Stimulated activated CD8-positive, alpha-beta memory T cell treated with anti-CD3 and anti-CD28 coated beads, Interleukin-12 subunit alpha, Interleukin-12 subunit beta, amount 100 ng/mL, for 4 hours (primary cell): Measurements from ENCODE around the gene USP3.
A peak's percentile ranks its signal among the peaks of the same experiment; 100 is the strongest.

Experiments
- DNase-seq: peaks from one replicate; pipeline ENCODE4 v3.0.0-alpha.2; 2020; ENCODE audit warnings: low read depth

USP3 gene

GRCh38 chr15:63504247-63504978 is at the start of gene USP3:
USP3 (plus strand) TSS chr15:63504593; CDS start chr15:63504740, 147 bp downstream.
- DNase-seq = peak; percentile 94

DNA sequence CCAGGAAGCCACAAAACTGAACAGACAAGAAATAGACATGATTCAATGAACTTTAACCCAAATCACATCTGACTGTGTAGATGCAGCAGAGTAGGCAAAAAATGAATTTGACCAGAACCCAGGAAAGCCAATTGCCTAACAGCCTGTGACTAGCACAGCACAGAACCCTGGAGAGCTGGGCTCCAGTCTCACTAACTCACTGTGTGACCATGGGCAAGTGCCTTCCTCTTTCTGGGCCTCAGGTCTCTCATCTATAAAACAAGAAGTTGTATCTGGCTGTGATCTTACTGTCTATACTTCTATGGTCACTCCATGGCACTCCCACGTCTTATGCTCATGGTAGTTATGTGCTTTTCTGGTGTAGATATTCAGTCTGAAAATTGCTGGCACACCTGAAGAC is 48.1 kb upstream of the USP3 start:
- DNase-seq = no peak

- DNase-seq = no peak
Measured at GRCh38 chr15:63457379-63457778, 47.0 kb upstream of the USP3 start.

GRCh38 chr15:63458026-63458425 is 46.4 kb upstream of the USP3 start:
- DNase-seq = no peak

GRCh38 chr15:63458794-63459395 is 45.5 kb upstream of the USP3 start:
- DNase-seq = no peak

DNA sequence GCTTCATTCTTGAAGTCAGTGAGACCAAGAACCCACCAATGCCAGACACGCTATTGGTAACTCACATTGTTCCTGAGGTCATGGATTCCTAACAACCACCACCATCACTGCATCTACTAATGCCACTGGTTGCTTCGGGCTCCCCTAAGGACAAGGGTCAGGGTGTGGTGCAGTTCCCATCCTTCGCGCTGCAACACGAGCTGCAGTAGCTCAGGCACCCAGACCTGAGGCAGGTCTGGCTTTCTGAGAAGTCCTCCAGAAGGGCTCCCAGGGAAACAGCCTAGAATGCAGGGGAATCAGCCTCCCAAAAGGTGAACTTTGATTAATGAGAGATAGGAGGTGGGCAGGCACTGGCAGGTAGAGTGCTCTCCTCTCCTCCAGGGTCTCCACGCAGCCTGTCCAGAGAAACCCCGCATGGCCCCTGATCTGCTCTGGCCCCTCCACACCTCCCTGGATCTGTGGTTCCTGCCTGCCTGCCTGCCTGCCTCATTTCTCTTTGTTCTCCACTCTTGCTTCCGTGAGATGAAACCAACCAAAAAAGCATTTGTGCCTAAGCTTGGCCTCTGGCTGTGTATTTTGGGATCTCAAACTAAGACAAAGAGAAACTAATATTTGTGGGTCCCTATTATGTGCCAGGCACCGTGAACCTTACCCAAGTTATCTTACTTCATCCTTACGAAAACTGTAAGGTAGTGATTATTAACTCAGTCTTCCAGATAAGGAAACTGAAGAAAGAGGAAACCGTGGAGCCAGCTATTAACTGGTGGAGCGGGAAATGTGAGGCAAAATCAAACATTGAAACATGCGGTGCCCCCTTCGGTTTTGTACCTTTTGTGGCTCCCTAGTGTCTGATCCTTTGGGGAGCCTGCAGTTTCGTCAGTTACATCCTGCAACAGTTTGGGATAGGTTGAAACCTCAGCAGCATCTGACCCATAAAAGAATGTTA is 43.9 kb upstream of the USP3 start:
- no peak for DNase-seq

DNA sequence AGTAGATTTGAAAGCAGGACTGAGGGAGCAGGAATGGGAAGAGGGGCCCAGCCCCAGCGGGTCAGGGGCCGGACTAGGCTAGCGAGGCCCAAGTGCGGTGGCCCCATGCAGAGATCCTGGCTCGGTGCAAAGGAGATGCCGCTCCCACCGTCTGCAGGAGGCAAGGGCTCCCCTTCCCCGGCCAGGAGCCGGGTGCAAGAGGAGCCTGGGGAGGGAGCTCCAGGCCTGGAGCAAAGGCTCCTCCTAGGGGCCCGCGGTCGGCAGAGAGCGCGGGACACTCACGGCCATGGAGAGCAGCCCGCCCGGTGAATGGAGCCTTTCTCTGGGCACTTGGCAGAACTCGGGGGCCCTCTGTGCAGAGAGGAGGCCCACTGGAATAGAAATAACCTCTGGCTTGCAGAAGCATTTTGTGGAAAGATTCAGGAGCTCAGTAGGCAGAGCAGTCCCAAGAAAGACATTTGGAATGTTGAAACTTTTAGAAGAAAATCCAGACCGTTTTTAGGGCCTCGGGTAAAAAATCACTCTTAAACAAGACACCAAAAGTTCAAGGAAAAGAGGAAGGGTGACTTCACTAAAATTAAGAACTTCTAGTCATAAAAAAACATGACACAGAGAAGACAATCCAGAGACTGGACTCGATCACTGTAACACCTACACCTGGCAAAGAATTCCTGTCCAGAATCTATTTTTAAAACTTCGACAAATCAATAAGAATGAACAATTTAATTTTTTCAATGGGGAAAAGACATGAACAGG is 43.0 kb upstream of the USP3 start:
- no peak for DNase-seq

- DNase-seq = no peak
Measured at GRCh38 chr15:63462088-63462487, 42.3 kb upstream of the USP3 start.

DNA sequence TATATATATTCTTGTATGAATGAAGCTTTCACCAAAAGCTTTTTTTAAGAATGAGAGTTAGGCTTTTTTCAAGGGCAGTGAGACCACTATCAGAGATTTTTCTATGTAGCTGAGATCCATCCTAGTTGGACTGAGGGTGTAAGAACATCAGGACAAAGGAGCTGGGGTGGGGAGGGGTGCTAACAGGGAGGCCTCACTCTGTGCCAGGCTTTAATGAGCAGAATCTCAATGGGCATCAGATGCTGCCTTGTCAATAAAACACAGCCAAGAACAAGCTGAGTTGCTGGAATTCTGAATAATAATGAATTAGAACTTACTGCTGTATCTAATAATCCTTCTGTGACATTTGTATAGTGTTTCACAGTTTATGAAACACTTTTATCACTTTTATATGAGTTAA is 41.4 kb upstream of the USP3 start:
- DNase-seq = no peak

- DNase-seq = no peak
Measured at GRCh38 chr15:63463793-63464192, 40.6 kb upstream of the USP3 start.

GRCh38 chr15:63465104-63465503 is 39.3 kb upstream of the USP3 start:
- no peak for DNase-seq

- DNase-seq = no peak
Measured at GRCh38 chr15:63466378-63467192, 37.8 kb upstream of the USP3 start.

DNA sequence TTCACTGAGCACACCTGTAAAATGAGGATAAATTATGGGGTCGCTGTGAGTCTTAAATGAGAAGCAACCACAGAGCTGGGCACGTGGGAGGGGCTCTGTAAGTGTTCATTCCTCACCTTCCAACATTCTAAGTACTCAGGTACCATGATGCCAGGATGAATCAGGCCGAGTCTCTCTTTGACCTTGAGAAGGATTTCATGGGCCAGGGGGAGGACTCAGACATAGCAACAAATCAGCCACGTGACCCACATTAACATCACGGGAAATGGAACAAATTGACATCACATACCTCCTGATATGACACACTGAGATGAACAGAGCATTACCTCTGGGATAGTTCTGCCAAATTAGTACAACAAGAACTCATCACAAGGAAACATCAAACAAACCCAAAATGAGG is 35.2 kb upstream of the USP3 start:
- DNase-seq = no peak

GRCh38 chr15:63469984-63470383 is 34.4 kb upstream of the USP3 start:
- DNase-seq = no peak

- DNase-seq = no peak
Measured at GRCh38 chr15:63473007-63473748, 31.2 kb upstream of the USP3 start.

DNA sequence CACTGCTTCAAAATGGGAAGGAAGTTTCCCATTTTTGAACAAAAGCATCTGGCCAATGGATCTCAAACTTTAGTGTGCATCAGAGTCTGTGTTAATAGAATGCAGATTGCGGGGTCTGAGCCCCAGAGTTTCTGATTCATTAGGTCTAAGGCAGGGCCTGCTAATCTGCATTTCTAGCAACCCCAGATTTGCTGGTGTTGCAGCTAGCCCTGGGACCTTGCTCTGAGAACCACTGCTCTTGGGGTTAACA is 30.7 kb upstream of the USP3 start:
- no peak for DNase-seq

GRCh38 chr15:63473999-63474809 is 30.2 kb upstream of the USP3 start:
- no peak for DNase-seq

- DNase-seq = no peak
Measured at GRCh38 chr15:63474810-63475316, 29.5 kb upstream of the USP3 start.

GRCh38 chr15:63475707-63476106 is 28.7 kb upstream of the USP3 start:
- DNase-seq = no peak

- no peak for DNase-seq
Measured at GRCh38 chr15:63476229-63476632, 28.2 kb upstream of the USP3 start.
